Measurements from ENCODE around the gene ST6GALNAC6.

DNA sequence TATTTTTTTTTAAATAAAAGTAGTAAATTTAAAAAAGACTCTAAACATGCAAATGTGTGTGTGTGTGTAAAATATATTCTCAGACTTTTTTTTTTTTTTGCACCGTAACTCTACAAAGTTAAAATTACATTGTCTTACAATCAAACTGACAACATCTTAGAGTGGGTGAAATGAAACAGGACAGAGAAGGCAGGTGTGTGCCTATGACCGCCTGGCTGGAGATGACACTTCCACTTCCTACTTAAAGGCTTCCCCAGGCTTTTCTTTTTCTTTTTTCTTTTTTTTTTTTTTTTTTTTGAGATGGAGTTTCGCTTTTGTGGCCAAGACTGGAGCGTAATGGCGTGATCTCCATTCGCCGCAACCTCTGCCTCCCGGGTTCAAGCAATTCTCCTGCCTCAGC, 19.3 kb downstream of the ST6GALNAC6 start:
- TF ChIP-seq, protein P1, sequence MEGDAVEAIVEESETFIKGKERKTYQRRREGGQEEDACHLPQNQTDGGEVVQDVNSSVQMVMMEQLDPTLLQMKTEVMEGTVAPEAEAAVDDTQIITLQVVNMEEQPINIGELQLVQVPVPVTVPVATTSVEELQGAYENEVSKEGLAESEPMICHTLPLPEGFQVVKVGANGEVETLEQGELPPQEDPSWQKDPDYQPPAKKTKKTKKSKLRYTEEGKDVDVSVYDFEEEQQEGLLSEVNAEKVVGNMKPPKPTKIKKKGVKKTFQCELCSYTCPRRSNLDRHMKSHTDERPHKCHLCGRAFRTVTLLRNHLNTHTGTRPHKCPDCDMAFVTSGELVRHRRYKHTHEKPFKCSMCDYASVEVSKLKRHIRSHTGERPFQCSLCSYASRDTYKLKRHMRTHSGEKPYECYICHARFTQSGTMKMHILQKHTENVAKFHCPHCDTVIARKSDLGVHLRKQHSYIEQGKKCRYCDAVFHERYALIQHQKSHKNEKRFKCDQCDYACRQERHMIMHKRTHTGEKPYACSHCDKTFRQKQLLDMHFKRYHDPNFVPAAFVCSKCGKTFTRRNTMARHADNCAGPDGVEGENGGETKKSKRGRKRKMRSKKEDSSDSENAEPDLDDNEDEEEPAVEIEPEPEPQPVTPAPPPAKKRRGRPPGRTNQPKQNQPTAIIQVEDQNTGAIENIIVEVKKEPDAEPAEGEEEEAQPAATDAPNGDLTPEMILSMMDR (IDR thresholded peaks at IDR 0.05): no peak
- no peak for TF ChIP-seq POLR2A (IDR thresholded peaks at IDR 0.05)
